IMR-90 (cell line): ENCODE measurements around the gene LRRC26. TPM values are rescaled to one million over a fixed set of nuclear protein-coding genes. Genes with fewer than 3 reads are reported as not detected.

Experiments
- ATAC-seq: fragments of 200-7000 bp; cut with Tn5 transposase; 2 replicates; pipeline ENCODE4 v1.9.1; 2020; ENCODE audit warnings: low read depth, mild to moderate bottlenecking, moderate library complexity
- BruUV-seq: library from RNA; stranded (reverse); fragments of 400-500 nt; replicated peaks from 2 replicates; lab custom pipeline; 2021; lab: Mats Ljungman, UMichigan
- CTCF ChIA-PET: fragments of 300-600 bp; formaldehyde crosslinking; extraction: SDS; loops from one replicate; lab custom pipeline; 2021; ENCODE audit warnings: antibody characterized with exemption; lab: Yijun Ruan, JAX
- POLR2A ChIA-PET: fragments of 300-600 bp; sonication (Branson Sonifier 250); formaldehyde crosslinking; loops from one replicate; lab custom pipeline; 2022; ENCODE audit warnings: antibody characterized with exemption; ENCODE audit not compliant: unreplicated experiment; lab: Charles Lee
- DNase-seq: peaks from one replicate; pipeline ENCODE4 v3.0.0; 2013
- H2AFZ ChIP-seq: replicated peaks from 2 replicates; pipeline ENCODE3; 2013; ENCODE audit warnings: low read length, mild to moderate bottlenecking; ENCODE audit not compliant: poor library complexity
- H2AK5ac ChIP-seq: 2 replicates; pipeline ENCODE4 v1.6.1; 2013; ENCODE audit warnings: low read depth, low read length, inconsistent platforms
- H2AK9ac ChIP-seq: replicated peaks from 2 replicates; pipeline ENCODE3; 2013; ENCODE audit warnings: mild to moderate bottlenecking, low read depth, low read length, moderate library complexity; ENCODE audit not compliant: poor library complexity
- H2BK120ac ChIP-seq: 2 replicates; pipeline ENCODE4 v1.6.1; 2013; ENCODE audit warnings: low read depth, low read length, inconsistent platforms
- H2BK15ac ChIP-seq: 3 replicates; pipeline ENCODE4 v1.6.1; 2013; ENCODE audit warnings: low read depth, low read length, inconsistent platforms
- H2BK20ac ChIP-seq: 2 replicates; pipeline ENCODE4 v1.6.1; 2013; ENCODE audit warnings: low read depth, mild to moderate bottlenecking, inconsistent platforms, low read length, moderate library complexity
- H2BK5ac ChIP-seq: 2 replicates; pipeline ENCODE4 v1.6.1; 2013; ENCODE audit warnings: mild to moderate bottlenecking, low read depth, low read length, inconsistent platforms; ENCODE audit not compliant: poor library complexity, severe bottlenecking
- H3K14ac ChIP-seq: replicated peaks from 2 replicates; pipeline ENCODE4 v1.6.1; 2013; ENCODE audit warnings: low read depth, low read length, inconsistent platforms
- H3K18ac ChIP-seq: 2 replicates; pipeline ENCODE4 v1.6.1; 2013; ENCODE audit warnings: low read depth, low read length, control low read depth
- H3K23ac ChIP-seq: 2 replicates; pipeline ENCODE4 v1.6.1; 2013; ENCODE audit warnings: low read depth, low read length, inconsistent platforms
- H3K27ac ChIP-seq: 2 replicates; pipeline ENCODE4 v1.5.1; 2013; ENCODE audit warnings: mild to moderate bottlenecking, control low read depth, low read length; ENCODE audit not compliant: insufficient read depth
- H3K27me3 ChIP-seq: 2 replicates; pipeline ENCODE4 v1.6.1; 2013; ENCODE audit warnings: low read length; ENCODE audit not compliant: control insufficient read depth, insufficient read depth
- H3K36me3 ChIP-seq: 2 replicates; pipeline ENCODE4 v1.6.1; 2013; ENCODE audit warnings: low read length, mixed read lengths; ENCODE audit not compliant: control insufficient read depth, insufficient read depth
- H3K4ac ChIP-seq: 2 replicates; pipeline ENCODE4 v1.6.1; 2013; ENCODE audit warnings: low read depth, low read length, inconsistent platforms
- H3K4me1 ChIP-seq: 2 replicates; pipeline ENCODE4 v1.6.1; 2013; ENCODE audit warnings: low read length, mixed read lengths; ENCODE audit not compliant: control insufficient read depth, insufficient read depth
- H3K4me2 ChIP-seq: 2 replicates; pipeline ENCODE4 v1.6.1; 2013; ENCODE audit warnings: low read depth, mild to moderate bottlenecking, control low read depth, low read length, moderate library complexity
- H3K4me3 ChIP-seq: 2 replicates; pipeline ENCODE4 v1.5.1; 2013; ENCODE audit warnings: low read depth, mild to moderate bottlenecking, control low read depth, low read length, moderate library complexity; ENCODE audit not compliant: insufficient read depth
- H3K56ac ChIP-seq: 2 replicates; pipeline ENCODE4 v1.6.1; 2013; ENCODE audit warnings: low read length, inconsistent platforms; ENCODE audit not compliant: insufficient read depth; ENCODE audit errors: extremely low read depth
- H3K79me1 ChIP-seq, 2 experiments: 2 replicates each; pipeline ENCODE4 v1.6.1; 2013; ENCODE audit warnings: low read length in 2 of 2, inconsistent platforms in 1 of 2, low read depth in 1 of 2
- H3K9ac ChIP-seq: 2 replicates; pipeline ENCODE4 v1.6.1; 2013; ENCODE audit warnings: low read depth, low read length, control low read depth
- H3K9me1 ChIP-seq: 2 replicates; pipeline ENCODE4 v1.6.1; 2013; ENCODE audit warnings: low read length, inconsistent platforms; ENCODE audit not compliant: insufficient read depth
- H3K9me3 ChIP-seq: 2 replicates; pipeline ENCODE4 v1.6.1; 2013; ENCODE audit warnings: low read length; ENCODE audit not compliant: control insufficient read depth, insufficient read depth
- H4K20me1 ChIP-seq: 2 replicates; pipeline ENCODE4 v1.6.1; 2013; ENCODE audit warnings: low read length, inconsistent platforms; ENCODE audit not compliant: insufficient read depth
- H4K5ac ChIP-seq: 2 replicates; pipeline ENCODE4 v1.6.1; 2013; ENCODE audit warnings: mild to moderate bottlenecking, low read depth, low read length, control low read depth
- H4K8ac ChIP-seq, 2 experiments: 2 replicates each; pipeline ENCODE4 v1.6.1; 2013; ENCODE audit warnings: low read depth in 2 of 2, low read length in 2 of 2, control low read depth in 1 of 2, inconsistent platforms in 1 of 2
- H4K91ac ChIP-seq: 2 replicates; pipeline ENCODE4 v1.6.1; 2013; ENCODE audit warnings: low read depth, low read length, inconsistent platforms; ENCODE audit not compliant: insufficient read depth
- CTCF ChIP-seq: conservative IDR thresholded peaks from 2 replicates; pipeline ENCODE4 v1.5.1; 2012; ENCODE audit warnings: mild to moderate bottlenecking, low read depth, low read length, improper control_type of control experiment
- MXI1 ChIP-seq: IDR thresholded peaks from 2 replicates; pipeline ENCODE4 v1.6.1; 2012; ENCODE audit warnings: low read depth, mild to moderate bottlenecking, low read length, moderate library complexity, borderline replicate concordance
- RAD21 ChIP-seq: IDR thresholded peaks from 2 replicates; pipeline ENCODE4 v1.6.1; 2012; ENCODE audit warnings: low read length, improper control_type of control experiment
- SMC3 ChIP-seq: fragments of 150-350 bp; IDR thresholded peaks from 2 replicates; pipeline ENCODE4 v1.6.1; 2016; ENCODE audit warnings: low read depth, mild to moderate bottlenecking, antibody characterized with exemption, low read length, moderate library complexity
- WGBS, 2 experiments: methylation state at CpG; one replicate each; pipeline versions ENCODE4 v1.1.5 to v1.1.7; 2013; ENCODE audit warnings: missing lambda C conversion rate in 2 of 2; ENCODE audit not compliant: insufficient read length in 1 of 2; ENCODE audit errors: extremely low coverage in 2 of 2; 5-methylcytosine and 5-hydroxymethylcytosine counted together
- dilution Hi-C: fragments of 300-500 bp; cut with HindIII; formaldehyde crosslinking; loops from one replicate; pipeline ENCODE4 v1.14.3; 2018; ENCODE audit warnings: low sequenced_read_pairs; ENCODE audit not compliant: unreplicated experiment
- in situ Hi-C: fragments of 300-500 bp; cut with MboI; formaldehyde crosslinking; loops from 3 replicates; pipeline ENCODE4 v1.14.3; 2019; ENCODE audit warnings: low sequenced_read_pairs, inconsistent platforms, mixed read lengths
- intact Hi-C: fragments of 100-400 bp; cut with micrococcal nuclease; formaldehyde crosslinking; loops from 2 replicates; pipeline ENCODE4 v1.10.0; 2022
- polyA plus RNA-seq, 3 experiments: library from polyadenylated mRNA; depleted of rRNA; stranded (reverse); fragments of >200 nt; gene quantifications; 2 replicates each; pipeline ENCODE4 v1.2.3, GENCODE V29; 2012; ENCODE audit warnings: low replicate concordance in 1 of 3
- total RNA-seq: library from RNA; depleted of rRNA; stranded (reverse); fragments of >200 nt; gene quantifications from 2 replicates; pipeline ENCODE4 v1.2.3, GENCODE V29; 2012

LRRC26 gene
- total and polyA plus RNA-seq, 2 of the 4 experiments (the other 2 are of a cell fraction) = not detected

GRCh38 chr9:137179761-137180160 lies 9.9 kb upstream of the LRRC26 start:
- no peak for TF ChIP-seq RAD21
- TF ChIP-seq SMC3 = no peak
- TF ChIP-seq MXI1 = no peak
- no peak for TF ChIP-seq CTCF
- no peak overlapping the region for H2AFZ ChIP-seq
- H2BK5ac ChIP-seq = no peak overlapping the region
- ChIA-PET POLR2A (no interaction called here), CTCF (no interaction called here)
- no peak overlapping the region for H3K56ac ChIP-seq
- no peaks in the 10 kb centered on the region for H3K9me3 ChIP-seq
- H4K91ac ChIP-seq = no peak overlapping the region
- no peak overlapping the region for H3K23ac ChIP-seq
- no peak overlapping the region for H4K5ac ChIP-seq
- no peak overlapping the region for H2AK9ac ChIP-seq
- H3K9me1 ChIP-seq = 0 out of 2 replicates have a peak, but pooled peaks cover 2% of the 10 kb centered on the region
- ATAC-seq = no peak
- H3K18ac ChIP-seq = no peak overlapping the region
- no peak overlapping the region for H2BK120ac ChIP-seq
- no peak overlapping the region for H2BK20ac ChIP-seq
- H3K27ac ChIP-seq = no peak overlapping the region
- no peak overlapping the region for H3K4me3 ChIP-seq
- H2BK15ac ChIP-seq = no peak overlapping the region
- DNase-seq = no peak
- no peak overlapping the region for H3K14ac ChIP-seq
- dilution Hi-C loops (no loop called here), intact Hi-C loops (no loop called here), in situ Hi-C loops (no loop called here)
- no peak overlapping the region for H3K9ac ChIP-seq
- H4K20me1 ChIP-seq = no peaks in the 10 kb centered on the region; the same call in 1 of the 2 replicates
- H2AK5ac ChIP-seq = no peak overlapping the region
- BruUV-seq = no TSS peak
- H3K27me3 ChIP-seq = no peaks in the 10 kb centered on the region
- H3K4me2 ChIP-seq = no peak overlapping the region
- no peaks in the 10 kb centered on the region; a peak in 1 of 4 replicates for H3K79me1 ChIP-seq
- no peak overlapping the region for H3K4ac ChIP-seq
- peaks cover 64% of the 10 kb centered on the region for H3K36me3 ChIP-seq
- H4K8ac ChIP-seq = no peak overlapping the region
- no peaks in the 10 kb centered on the region; the same call in 1 of the 2 replicates for H3K4me1 ChIP-seq
- WGBS, 2 experiments = 95% methylated on average over 12 of the region's 17 CpGs; no CpG with 5 or more reads in 1 of the 2 experiments
